Stimulated activated memory B cell treated with anti-CD40 and anti-IgM and Interleukin-4, amounts not matched to agents 10 μg/mL and 1 μg/mL and 100 μg/mL, for 72 hours (primary cell): ENCODE results near the gene ITPR1.
A peak's percentile ranks its signal among the peaks of the same experiment; 100 is the strongest.

Experiments
- ATAC-seq: fragments of 150-1000 bp; cut with Tn5 transposase; 2 replicates; pipeline ENCODE4 v1.10.0; 2021
- H3K27ac Mint-ChIP-seq: one replicate; pipeline ENCODE4 v1.8.0; 2022; ENCODE audit warnings: mild to moderate bottlenecking, mixed read lengths
- H3K27me3 Mint-ChIP-seq: one replicate; pipeline ENCODE4 v1.8.0; 2022; ENCODE audit warnings: mixed read lengths
- H3K36me3 Mint-ChIP-seq: one replicate; pipeline ENCODE4 v1.8.0; 2022; ENCODE audit warnings: mixed read lengths
- H3K4me1 Mint-ChIP-seq: one replicate; pipeline ENCODE4 v1.8.0; 2022; ENCODE audit warnings: mixed read lengths
- H3K4me3 Mint-ChIP-seq: one replicate; pipeline ENCODE4 v1.8.0; 2022; ENCODE audit warnings: mild to moderate bottlenecking, moderate library complexity, mixed read lengths
- H3K9me3 Mint-ChIP-seq: one replicate; pipeline ENCODE4 v1.8.0; 2022; ENCODE audit warnings: mixed read lengths

The ITPR1 gene

GRCh38 chr3:4859788-4860187, 366.6 kb downstream of the ITPR1 start:
- peaks cover 12% of the 10 kb centered on the region for H3K9me3 Mint-ChIP-seq
- H3K36me3 Mint-ChIP-seq: peaks cover 33% of the 10 kb centered on the region
- ATAC-seq: no peak
- H3K4me3 Mint-ChIP-seq: no peak overlapping the region
- no peak overlapping the region for H3K27ac Mint-ChIP-seq
- no peaks in the 10 kb centered on the region for H3K27me3 Mint-ChIP-seq
- H3K4me1 Mint-ChIP-seq: peaks cover 8% of the 10 kb centered on the region

- Mint-ChIP-seq H3K4me3 (no peak overlapping the region), H3K36me3 (peaks cover 19% of the 10 kb centered on the region)
- no peak for ATAC-seq
These were observed 369.8 kb downstream of the ITPR1 start for GRCh38 chr3:4862973-4863372.

GRCh38 chr3:4864503-4864902, 371.4 kb downstream of the ITPR1 start:
- peaks cover 12% of the 10 kb centered on the region for H3K9me3 Mint-ChIP-seq
- peaks cover 8% of the 10 kb centered on the region for H3K4me1 Mint-ChIP-seq
- H3K27me3 Mint-ChIP-seq: no peaks in the 10 kb centered on the region
- H3K4me3 Mint-ChIP-seq: no peak overlapping the region
- H3K36me3 Mint-ChIP-seq: peaks cover 19% of the 10 kb centered on the region
- no peak overlapping the region for H3K27ac Mint-ChIP-seq
- ATAC-seq: no peak

More at GRCh38 chr3:4862973-4863372, 369.8 kb downstream of the ITPR1 start:
- H3K9me3 Mint-ChIP-seq: peaks cover 12% of the 10 kb centered on the region
- H3K27ac Mint-ChIP-seq: no peak overlapping the region
- no peaks in the 10 kb centered on the region for H3K27me3 Mint-ChIP-seq
- peaks cover 5% of the 10 kb centered on the region for H3K4me1 Mint-ChIP-seq

GRCh38 chr3:4865714-4866113, 372.6 kb downstream of the ITPR1 start:
- H3K4me1 Mint-ChIP-seq: peaks cover 8% of the 10 kb centered on the region
- H3K27ac Mint-ChIP-seq: no peak overlapping the region
- H3K4me3 Mint-ChIP-seq: no peak overlapping the region
- H3K36me3 Mint-ChIP-seq: peaks cover 19% of the 10 kb centered on the region
- no peak for ATAC-seq
- H3K27me3 Mint-ChIP-seq: no peaks in the 10 kb centered on the region
- H3K9me3 Mint-ChIP-seq: peaks cover 12% of the 10 kb centered on the region

- Mint-ChIP-seq H3K4me3 (no peak overlapping the region), H3K4me1 (peaks cover 8% of the 10 kb centered on the region), H3K27me3 (no peaks in the 10 kb centered on the region), H3K36me3 (peaks cover 19% of the 10 kb centered on the region), H3K9me3 (peaks cover 10% of the 10 kb centered on the region), H3K27ac (no peak overlapping the region)
- no peak for ATAC-seq
These were observed 373.7 kb downstream of the ITPR1 start for GRCh38 chr3:4866866-4867265.

GRCh38 chr3:4877173-4877787, 384.1 kb downstream of the ITPR1 start:
- Mint-ChIP-seq H3K36me3 (no peaks in the 10 kb centered on the region), H3K9me3 (no peaks in the 10 kb centered on the region), H3K27ac (no peak overlapping the region), H3K27me3 (no peaks in the 10 kb centered on the region), H3K4me1 (no peaks in the 10 kb centered on the region), H3K4me3 (no peak overlapping the region)
- no peak for ATAC-seq

- H3K27me3 Mint-ChIP-seq: no peaks in the 10 kb centered on the region
- no peak overlapping the region for H3K4me3 Mint-ChIP-seq
- ATAC-seq: no peak
- H3K4me1 Mint-ChIP-seq: no peaks in the 10 kb centered on the region
- no peaks in the 10 kb centered on the region for H3K36me3 Mint-ChIP-seq
- no peaks in the 10 kb centered on the region for H3K9me3 Mint-ChIP-seq
- no peak overlapping the region for H3K27ac Mint-ChIP-seq
These were observed 387.7 kb downstream of the ITPR1 start for GRCh38 chr3:4880850-4881249.

GRCh38 chr3:4882548-4882947, 389.4 kb downstream of the ITPR1 start:
- H3K4me3 Mint-ChIP-seq: no peak overlapping the region
- H3K9me3 Mint-ChIP-seq: no peaks in the 10 kb centered on the region
- H3K4me1 Mint-ChIP-seq: no peaks in the 10 kb centered on the region
- no peak for ATAC-seq
- no peak overlapping the region for H3K27ac Mint-ChIP-seq
- H3K27me3 Mint-ChIP-seq: no peaks in the 10 kb centered on the region
- no peaks in the 10 kb centered on the region for H3K36me3 Mint-ChIP-seq

- Mint-ChIP-seq H3K27ac (no peak overlapping the region), H3K4me3 (no peak overlapping the region), H3K4me1 (no peaks in the 10 kb centered on the region), H3K9me3 (no peaks in the 10 kb centered on the region), H3K36me3 (no peaks in the 10 kb centered on the region), H3K27me3 (no peaks in the 10 kb centered on the region)
- no peak for ATAC-seq
These were observed 389.9 kb downstream of the ITPR1 start for GRCh38 chr3:4883011-4883410.

GRCh38 chr3:4884888-4885287, 391.7 kb downstream of the ITPR1 start:
- no peak for ATAC-seq
- Mint-ChIP-seq H3K9me3 (no peaks in the 10 kb centered on the region), H3K4me3 (no peak overlapping the region), H3K27me3 (no peaks in the 10 kb centered on the region), H3K27ac (no peak overlapping the region), H3K36me3 (no peaks in the 10 kb centered on the region), H3K4me1 (peaks cover 15% of the 10 kb centered on the region)

- H3K27me3 Mint-ChIP-seq: no peaks in the 10 kb centered on the region
- H3K36me3 Mint-ChIP-seq: no peaks in the 10 kb centered on the region
- H3K27ac Mint-ChIP-seq: no peak overlapping the region
- H3K9me3 Mint-ChIP-seq: no peaks in the 10 kb centered on the region
- H3K4me1 Mint-ChIP-seq: peaks cover 16% of the 10 kb centered on the region
- no peak overlapping the region for H3K4me3 Mint-ChIP-seq
- ATAC-seq: no peak
These were observed 392.2 kb downstream of the ITPR1 start for GRCh38 chr3:4885316-4885715.

- H3K27me3 Mint-ChIP-seq: no peaks in the 10 kb centered on the region
- H3K27ac Mint-ChIP-seq: no peak overlapping the region
- peaks cover 16% of the 10 kb centered on the region for H3K4me1 Mint-ChIP-seq
- no peak overlapping the region for H3K4me3 Mint-ChIP-seq
- ATAC-seq: no peak
- H3K9me3 Mint-ChIP-seq: no peaks in the 10 kb centered on the region
- no peaks in the 10 kb centered on the region for H3K36me3 Mint-ChIP-seq
These were observed 393.3 kb downstream of the ITPR1 start for GRCh38 chr3:4886448-4886847.

GRCh38 chr3:4887177-4887576, 394.0 kb downstream of the ITPR1 start:
- ATAC-seq: no peak
- no peaks in the 10 kb centered on the region for H3K27me3 Mint-ChIP-seq
- H3K9me3 Mint-ChIP-seq: no peaks in the 10 kb centered on the region
- no peaks in the 10 kb centered on the region for H3K36me3 Mint-ChIP-seq
- peaks cover 16% of the 10 kb centered on the region for H3K4me1 Mint-ChIP-seq
- H3K4me3 Mint-ChIP-seq: no peak overlapping the region
- no peak overlapping the region for H3K27ac Mint-ChIP-seq

GRCh38 chr3:4888913-4889846, 396.0 kb downstream of the ITPR1 start:
- peak; percentile 85 for ATAC-seq
- Mint-ChIP-seq H3K4me1 (peaks cover 23% of the 10 kb centered on the region), H3K9me3 (no peaks in the 10 kb centered on the region), H3K27ac (peak overlapping the region; percentile 86), H3K27me3 (no peaks in the 10 kb centered on the region), H3K4me3 (peak overlapping the region; percentile 21), H3K36me3 (no peaks in the 10 kb centered on the region)

- no peaks in the 10 kb centered on the region for H3K36me3 Mint-ChIP-seq
- no peak for ATAC-seq
- H3K27me3 Mint-ChIP-seq: no peaks in the 10 kb centered on the region
- no peak overlapping the region for H3K4me3 Mint-ChIP-seq
- H3K9me3 Mint-ChIP-seq: no peaks in the 10 kb centered on the region
- peaks cover 23% of the 10 kb centered on the region for H3K4me1 Mint-ChIP-seq
- H3K27ac Mint-ChIP-seq: peak overlapping the region; percentile 86
These were observed 396.7 kb downstream of the ITPR1 start for GRCh38 chr3:4889896-4890295.
